ENCODE results near the gene MIPEP. TPM values are rescaled to one million over a fixed set of nuclear protein-coding genes. Genes with fewer than 3 reads are reported as not detected.

MIPEP gene
- total RNA-seq, 3 donors from 2014 or later, result 11.0 to 23.0 (median 20.0) TPM

DNA sequence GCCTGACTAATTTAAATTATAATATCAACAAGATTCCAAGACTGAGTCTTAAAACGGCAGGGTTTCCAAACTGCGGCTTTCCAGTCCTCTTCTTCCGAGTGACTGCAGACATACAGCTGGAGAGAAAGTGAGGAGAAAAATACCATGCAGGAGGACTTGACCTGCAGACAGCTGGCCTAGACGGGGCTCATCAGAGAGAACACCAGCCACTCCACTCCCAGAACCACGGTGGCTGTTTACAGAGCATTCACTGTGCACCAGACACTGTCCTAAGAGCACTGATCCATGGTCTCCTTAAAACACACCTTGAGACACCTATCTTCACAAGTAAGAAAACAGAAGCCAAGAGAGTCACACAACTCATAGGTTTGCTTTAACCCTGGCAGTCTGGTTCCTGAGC lies 152.7 kb downstream of the MIPEP start:
- Histone ChIP-seq H3K27me3 (no peaks in the 10 kb centered on the region), H3K4me3 (no peak overlapping the region), H3K9me3 (no peaks in the 10 kb centered on the region), H3K27ac (no peak overlapping the region), H3K4me1 (no peaks in the 10 kb centered on the region), H3K36me3 (no peaks in the 10 kb centered on the region)
- no peak for TF ChIP-seq POLR2AphosphoS5 (IDR thresholded peaks at IDR 0.05)
- TF ChIP-seq, protein P1, sequence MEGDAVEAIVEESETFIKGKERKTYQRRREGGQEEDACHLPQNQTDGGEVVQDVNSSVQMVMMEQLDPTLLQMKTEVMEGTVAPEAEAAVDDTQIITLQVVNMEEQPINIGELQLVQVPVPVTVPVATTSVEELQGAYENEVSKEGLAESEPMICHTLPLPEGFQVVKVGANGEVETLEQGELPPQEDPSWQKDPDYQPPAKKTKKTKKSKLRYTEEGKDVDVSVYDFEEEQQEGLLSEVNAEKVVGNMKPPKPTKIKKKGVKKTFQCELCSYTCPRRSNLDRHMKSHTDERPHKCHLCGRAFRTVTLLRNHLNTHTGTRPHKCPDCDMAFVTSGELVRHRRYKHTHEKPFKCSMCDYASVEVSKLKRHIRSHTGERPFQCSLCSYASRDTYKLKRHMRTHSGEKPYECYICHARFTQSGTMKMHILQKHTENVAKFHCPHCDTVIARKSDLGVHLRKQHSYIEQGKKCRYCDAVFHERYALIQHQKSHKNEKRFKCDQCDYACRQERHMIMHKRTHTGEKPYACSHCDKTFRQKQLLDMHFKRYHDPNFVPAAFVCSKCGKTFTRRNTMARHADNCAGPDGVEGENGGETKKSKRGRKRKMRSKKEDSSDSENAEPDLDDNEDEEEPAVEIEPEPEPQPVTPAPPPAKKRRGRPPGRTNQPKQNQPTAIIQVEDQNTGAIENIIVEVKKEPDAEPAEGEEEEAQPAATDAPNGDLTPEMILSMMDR (IDR thresholded peaks at IDR 0.05), result no peak
- TF ChIP-seq POLR2A (IDR thresholded peaks at IDR 0.05), result no peak
- DNase-seq (ENCODE audit: low spot score in 2 of 2), result no peak
- intact Hi-C loops (cut with DNase I; ENCODE audit: low total_unique reads), result no loop called here

DNA sequence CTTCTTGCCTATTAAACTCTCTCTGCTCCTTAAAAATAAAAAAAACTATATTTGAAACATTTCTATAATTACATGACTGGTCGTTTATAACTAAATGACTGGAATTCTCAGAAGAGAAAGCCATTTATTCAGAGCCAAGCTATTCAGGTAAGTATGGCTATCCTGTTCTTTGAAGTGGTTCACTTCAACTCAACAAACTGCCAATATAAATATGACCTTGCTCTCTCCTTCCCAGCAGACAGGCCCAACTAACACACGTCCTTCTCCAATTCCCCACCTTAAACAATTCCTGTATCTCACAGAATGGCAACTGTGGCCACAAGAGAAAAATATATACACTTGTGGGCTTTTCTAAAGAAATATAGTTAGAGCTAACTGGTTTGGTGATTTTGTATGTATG lies 153.9 kb downstream of the MIPEP start:
- Histone ChIP-seq H3K27me3 (no peaks in the 10 kb centered on the region), H3K9me3 (no peaks in the 10 kb centered on the region), H3K27ac (no peak overlapping the region), H3K36me3 (no peaks in the 10 kb centered on the region), H3K4me1 (no peaks in the 10 kb centered on the region), H3K4me3 (no peak overlapping the region)
- intact Hi-C loops (cut with DNase I; ENCODE audit: low total_unique reads), result no loop called here
- no peak for DNase-seq (ENCODE audit: low spot score in 2 of 2)
- TF ChIP-seq POLR2AphosphoS5 (IDR thresholded peaks at IDR 0.05), result no peak
- TF ChIP-seq, protein P1 (IDR thresholded peaks at IDR 0.05), result no peak
- TF ChIP-seq POLR2A (IDR thresholded peaks at IDR 0.05), result no peak

DNA sequence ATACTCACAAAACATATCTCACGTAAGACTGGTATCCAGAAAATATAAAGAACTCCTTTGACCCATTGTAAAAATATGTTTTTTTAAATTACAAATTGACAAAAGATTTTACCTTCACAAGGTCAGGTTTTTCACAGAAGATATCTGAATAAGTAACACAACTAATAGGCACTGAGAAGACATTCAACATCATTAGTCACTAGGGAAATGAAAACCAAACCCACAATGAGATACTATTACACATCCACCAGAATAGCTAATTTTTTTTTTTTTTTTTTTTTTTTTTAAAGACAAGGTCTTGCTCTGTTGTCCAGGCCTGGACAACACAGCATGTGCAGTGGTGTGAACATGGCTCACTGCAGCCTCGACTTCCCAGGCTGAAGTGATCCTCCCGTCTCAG lies 157.5 kb downstream of the MIPEP start:
- Histone ChIP-seq H3K4me1 (no peaks in the 10 kb centered on the region), H3K4me3 (no peak overlapping the region), H3K27me3 (no peaks in the 10 kb centered on the region), H3K9me3 (no peaks in the 10 kb centered on the region), H3K27ac (no peak overlapping the region), H3K36me3 (no peaks in the 10 kb centered on the region)
- no peak for DNase-seq (ENCODE audit: low spot score in 2 of 2)
- TF ChIP-seq, protein P1 (IDR thresholded peaks at IDR 0.05), result no peak
- TF ChIP-seq POLR2AphosphoS5 (IDR thresholded peaks at IDR 0.05) (no peak), POLR2A (IDR thresholded peaks at IDR 0.05) (no peak)
- intact Hi-C loops (cut with DNase I; ENCODE audit: low total_unique reads), result no loop called here

DNA sequence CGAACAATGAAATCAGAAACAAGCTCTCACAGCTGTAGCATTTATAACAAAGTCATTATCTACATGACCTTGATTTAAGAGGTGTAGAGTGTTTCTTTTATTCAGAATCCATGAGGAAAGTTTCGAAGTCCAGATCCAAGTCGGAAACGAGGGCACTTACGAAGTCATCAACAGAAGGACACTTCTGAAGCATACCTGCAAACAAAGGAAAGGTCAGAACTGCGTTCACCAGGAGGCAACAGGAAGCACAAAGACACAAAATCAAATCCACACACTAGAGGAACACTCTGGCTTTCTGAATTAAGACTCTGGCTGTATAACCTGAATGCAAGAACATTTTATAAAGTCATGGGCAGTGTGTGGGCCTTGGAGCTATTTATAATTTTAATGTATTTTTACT lies 158.9 kb downstream of the MIPEP start:
- H3K27me3 ChIP-seq, result no peaks in the 10 kb centered on the region
- H3K9me3 ChIP-seq, result no peaks in the 10 kb centered on the region
- no peak overlapping the region for H3K27ac ChIP-seq
- no peak overlapping the region for H3K4me3 ChIP-seq
- H3K36me3 ChIP-seq, result no peaks in the 10 kb centered on the region
- H3K4me1 ChIP-seq, result no peaks in the 10 kb centered on the region
- TF ChIP-seq POLR2A (IDR thresholded peaks at IDR 0.05) (no peak), POLR2AphosphoS5 (IDR thresholded peaks at IDR 0.05) (no peak)
- TF ChIP-seq, protein P1 (IDR thresholded peaks at IDR 0.05), result no peak
- intact Hi-C loops (cut with DNase I; ENCODE audit: low total_unique reads), result no loop called here
- DNase-seq (ENCODE audit: low spot score in 2 of 2), result no peak

DNA sequence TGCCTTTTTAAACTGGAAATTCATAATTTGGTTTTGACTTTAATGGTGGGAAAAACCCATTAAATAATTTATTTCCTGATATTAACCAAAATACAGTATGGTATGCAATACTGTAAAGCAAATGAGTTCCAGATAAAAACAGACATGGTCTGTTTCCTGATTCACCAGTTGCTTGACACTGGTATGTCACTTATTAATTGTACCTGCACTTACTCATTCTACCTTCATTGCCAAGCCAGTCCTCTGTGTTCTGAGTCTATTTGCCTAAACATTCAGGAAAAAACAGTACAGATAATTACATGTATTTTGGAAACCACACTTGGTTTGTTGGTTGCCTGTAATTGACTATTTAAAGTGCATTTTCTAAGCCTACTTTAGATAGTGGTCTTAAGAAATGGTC lies 159.7 kb downstream of the MIPEP start:
- Histone ChIP-seq H3K27me3 (no peaks in the 10 kb centered on the region), H3K36me3 (no peaks in the 10 kb centered on the region), H3K27ac (no peak overlapping the region), H3K9me3 (no peaks in the 10 kb centered on the region), H3K4me1 (no peaks in the 10 kb centered on the region), H3K4me3 (no peak overlapping the region)
- intact Hi-C loops (cut with DNase I; ENCODE audit: low total_unique reads), result no loop called here
- DNase-seq (ENCODE audit: low spot score in 2 of 2), result no peak
- no peak for TF ChIP-seq POLR2AphosphoS5 (IDR thresholded peaks at IDR 0.05)
- TF ChIP-seq POLR2A (IDR thresholded peaks at IDR 0.05), result no peak
- TF ChIP-seq, protein P1 (IDR thresholded peaks at IDR 0.05), result no peak

Measured in breast epithelium (tissue), 4 donors.